K562 (cell line): ENCODE results near the gene NRF1. TPM values are rescaled to one million over a fixed set of nuclear protein-coding genes. Genes with fewer than 3 reads are reported as not detected.

ENCODE experiments used
- ERF ChIP-seq: fragments of 450-650 bp; formaldehyde crosslinking; IDR thresholded peaks from 2 replicates; pipeline ENCODE4 v1.4.0; 2020; ENCODE audit warnings: mild to moderate bottlenecking, mixed read lengths
- FOXK1 ChIP-seq: sonication (generic); formaldehyde crosslinking; IDR thresholded peaks from 2 replicates; pipeline ENCODE4 v1.8.0; 2022; ENCODE audit warnings: missing genetic modification reagents, mild to moderate bottlenecking, borderline replicate concordance
- KDM4B ChIP-seq, 2 experiments: fragments of 450-650 bp in 1 of 2; sonication (generic) in 1 of 2; IDR thresholded peaks; 2 replicates each; pipeline ENCODE4 v1.6.1; 2016 to 2017; ENCODE audit warnings: borderline replicate concordance in 2 of 2, antibody characterized with exemption in 1 of 2, low read depth in 1 of 2, mild to moderate bottlenecking in 1 of 2
- MCM3 ChIP-seq: fragments of 450-650 bp; IDR thresholded peaks from 2 replicates; pipeline ENCODE4 v1.6.1; 2016
- RERE ChIP-seq: sonication (generic); formaldehyde crosslinking; IDR thresholded peaks from 2 replicates; pipeline ENCODE4 v1.8.0; 2023; ENCODE audit warnings: missing genetic modification reagents, mild to moderate bottlenecking, borderline replicate concordance
- STAT5A ChIP-seq: IDR thresholded peaks from 2 replicates; pipeline ENCODE4 v1.6.1; 2012; ENCODE audit warnings: low read length, inconsistent platforms, borderline replicate concordance
- THAP12 ChIP-seq: fragments of 250-450 bp; sonication (Bioruptor Pico); IDR thresholded peaks from 2 replicates; pipeline ENCODE4 v1.9.0; 2021; ENCODE audit warnings: mild to moderate bottlenecking, inconsistent platforms
- USF2 ChIP-seq: sonication (generic); formaldehyde crosslinking; IDR thresholded peaks from 2 replicates; pipeline ENCODE4 v1.5.0; 2020; ENCODE audit warnings: missing genetic modification reagents
- ZC3H4 ChIP-seq: sonication (generic); formaldehyde crosslinking; IDR thresholded peaks from 2 replicates; pipeline ENCODE4 v1.9.0; 2021; ENCODE audit warnings: missing genetic modification reagents, borderline replicate concordance
- ZNF239 ChIP-seq: fragments of 250-450 bp; sonication (Bioruptor Pico); IDR thresholded peaks from 2 replicates; pipeline ENCODE4 v1.4.0; 2020; ENCODE audit warnings: mild to moderate bottlenecking
- ZNF609 ChIP-seq: sonication (generic); formaldehyde crosslinking; IDR thresholded peaks from 2 replicates; pipeline ENCODE4 v1.8.1; 2023; ENCODE audit warnings: missing genetic modification reagents, mild to moderate bottlenecking, borderline replicate concordance
- ZNF668 ChIP-seq: fragments of 250-450 bp; sonication (Bioruptor Pico); IDR thresholded peaks from 2 replicates; pipeline ENCODE4 v1.8.0; 2022; ENCODE audit warnings: mild to moderate bottlenecking, inconsistent platforms
- polyA plus RNA-seq, 8 experiments: library from polyadenylated mRNA; depleted of rRNA in 4 of 8; stranded (reverse) in 5 of 8; unstranded in 3 of 8; fragments of >200 nt; fragmentation: Nextera tagmentation in 2 of 8; fragmentation: Illumina TruSeq in 1 of 8; extraction: Ambion mirVana in 2 of 8; extraction: Trizol in 1 of 8; gene quantifications; 2 replicates each; pipeline versions ENCODE4 v1.2.1 to v1.2.3, GENCODE V29; 2011 to 2014; ENCODE audit warnings: inconsistent platforms in 1 of 8, missing spikeins in 1 of 8
- total RNA-seq, 7 experiments: library from RNA; depleted of rRNA in 6 of 7; stranded (reverse); fragments of >200 nt in 6 of 7; fragmentation: Illumina TruSeq in 2 of 7; extraction: Trizol in 2 of 7; gene quantifications; 2 replicates each; pipeline versions ENCODE4 v1.2.1 to v1.2.3, GENCODE V29; 2011 to 2021; ENCODE audit warnings: low replicate concordance in 1 of 7

Gene NRF1
- total and polyA plus RNA-seq, 9 of the 15 experiments (the other 6 are each of a cell fraction or from before 2014, with no cell fraction given), result 8.6 to 28.8 (median 20.3) TPM

GRCh38 chr7:129611246-129612111 lies at the start of gene NRF1 (continued):
- TF ChIP-seq ZC3H4 (CRISPR knock-in tag) (no peak), USF2 (CRISPR knock-in tag) (no peak), ZNF609 (peak; percentile 86; the same call in 1 of the 2 replicates), ZNF668 (CRISPR knock-in tag) (0 out of 2 replicates have a peak, but pooled peaks have one; percentile 26), ERF (peak; percentile 49; the same call in 1 of the 2 replicates), MCM3 (no peak), THAP12 (peak; percentile 95), FOXK1 (0 out of 2 replicates have a peak, but pooled peaks have one; percentile 48), STAT5A (0 out of 2 replicates have a peak, but pooled peaks have one; percentile 3), RERE (CRISPR knock-in tag) (peak; percentile 95; the same call in 1 of the 2 replicates), ZNF239 (CRISPR knock-in tag) (no peak), KDM4B (IDR thresholded peaks at IDR 0.05; ENCODE audit: borderline replicate concordance in 2 of 2, low read depth in 1 of 2) (peak in 1 of 2 experiments; percentile 94; a peak in 2 of 4 replicates)
